Measurements from ENCODE around the gene CDC6.

- TF ChIP-seq CTCF (IDR thresholded peaks at IDR 0.05) (no peak), POLR2AphosphoS5 (IDR thresholded peaks at IDR 0.05; ENCODE audit: insufficient read depth in 1 of 2, low read depth in 1 of 2) (no peak)
Measured at GRCh38 chr17:40281663-40282062, 6.0 kb upstream of the CDC6 start.
